CD4-positive, alpha-beta T cell treated with Interleukin-15 for 4 hours (primary cell): ENCODE data around the gene ASB16.
"Not testable (repeated sequence)": the region's sequence is repeated elsewhere in the genome, so short reads cannot be mapped to it uniquely, and the experiment has no call there.

Source experiments
- DNase-seq: peaks from one replicate; pipeline ENCODE4 v3.0.0-alpha.2; 2020; ENCODE audit warnings: low spot score

The ASB16 gene, protein sequence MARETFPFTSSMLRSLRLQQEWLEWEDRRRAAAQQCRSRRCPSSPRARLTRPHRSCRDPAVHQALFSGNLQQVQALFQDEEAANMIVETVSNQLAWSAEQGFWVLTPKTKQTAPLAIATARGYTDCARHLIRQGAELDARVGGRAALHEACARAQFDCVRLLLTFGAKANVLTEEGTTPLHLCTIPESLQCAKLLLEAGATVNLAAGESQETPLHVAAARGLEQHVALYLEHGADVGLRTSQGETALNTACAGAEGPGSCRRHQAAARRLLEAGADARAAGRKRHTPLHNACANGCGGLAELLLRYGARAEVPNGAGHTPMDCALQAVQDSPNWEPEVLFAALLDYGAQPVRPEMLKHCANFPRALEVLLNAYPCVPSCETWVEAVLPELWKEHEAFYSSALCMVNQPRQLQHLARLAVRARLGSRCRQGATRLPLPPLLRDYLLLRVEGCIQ

GRCh38 chr17:44170499-44171201, at the start of gene ASB16:
ASB16 (plus strand) TSS chr17:44170704; CDS start chr17:44170790, 86 bp downstream.
- DNase-seq = no peak

DNA sequence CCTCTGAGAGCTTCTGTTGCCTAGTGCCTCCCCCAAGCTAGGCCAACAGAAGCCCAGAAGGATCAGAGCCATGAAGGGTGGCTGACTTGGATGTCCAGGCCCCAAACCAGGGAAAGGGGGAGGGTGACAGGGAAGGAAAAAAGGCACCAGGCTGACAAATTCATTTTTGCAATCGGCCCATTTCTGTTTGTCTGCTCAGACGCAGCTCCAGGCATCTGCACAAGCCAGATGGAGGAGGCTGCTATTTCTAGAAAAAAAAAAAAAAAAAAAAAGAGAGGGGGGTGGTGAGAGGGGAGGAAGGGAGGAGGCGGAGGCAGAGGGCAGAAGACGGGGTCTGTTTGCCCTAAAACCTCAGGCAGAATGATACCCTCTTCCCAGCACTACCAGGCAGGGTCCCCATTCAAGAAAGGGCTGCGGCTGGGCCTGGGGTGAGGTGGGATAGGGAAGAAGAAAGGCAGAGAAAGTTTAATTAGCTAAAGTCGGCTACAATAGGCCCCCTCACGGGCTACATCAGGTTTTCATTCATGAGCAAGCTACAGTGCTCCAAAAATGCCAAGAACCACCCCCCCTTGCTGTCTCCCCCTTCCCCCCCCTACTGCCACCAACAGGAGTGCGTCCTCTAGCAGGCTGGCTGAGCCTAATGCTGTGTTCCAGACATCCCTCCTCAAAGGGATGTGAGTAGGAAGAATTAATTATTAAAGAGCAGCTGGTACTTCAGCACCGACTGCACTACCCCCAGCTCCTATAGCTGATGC, 49.5 kb upstream of the ASB16 start:
- no peak for DNase-seq

GRCh38 chr17:44121997-44122815, 48.3 kb upstream of the ASB16 start:
- DNase-seq = no peak

- no peak for DNase-seq
Measured at GRCh38 chr17:44122816-44123355, 47.6 kb upstream of the ASB16 start.

DNA sequence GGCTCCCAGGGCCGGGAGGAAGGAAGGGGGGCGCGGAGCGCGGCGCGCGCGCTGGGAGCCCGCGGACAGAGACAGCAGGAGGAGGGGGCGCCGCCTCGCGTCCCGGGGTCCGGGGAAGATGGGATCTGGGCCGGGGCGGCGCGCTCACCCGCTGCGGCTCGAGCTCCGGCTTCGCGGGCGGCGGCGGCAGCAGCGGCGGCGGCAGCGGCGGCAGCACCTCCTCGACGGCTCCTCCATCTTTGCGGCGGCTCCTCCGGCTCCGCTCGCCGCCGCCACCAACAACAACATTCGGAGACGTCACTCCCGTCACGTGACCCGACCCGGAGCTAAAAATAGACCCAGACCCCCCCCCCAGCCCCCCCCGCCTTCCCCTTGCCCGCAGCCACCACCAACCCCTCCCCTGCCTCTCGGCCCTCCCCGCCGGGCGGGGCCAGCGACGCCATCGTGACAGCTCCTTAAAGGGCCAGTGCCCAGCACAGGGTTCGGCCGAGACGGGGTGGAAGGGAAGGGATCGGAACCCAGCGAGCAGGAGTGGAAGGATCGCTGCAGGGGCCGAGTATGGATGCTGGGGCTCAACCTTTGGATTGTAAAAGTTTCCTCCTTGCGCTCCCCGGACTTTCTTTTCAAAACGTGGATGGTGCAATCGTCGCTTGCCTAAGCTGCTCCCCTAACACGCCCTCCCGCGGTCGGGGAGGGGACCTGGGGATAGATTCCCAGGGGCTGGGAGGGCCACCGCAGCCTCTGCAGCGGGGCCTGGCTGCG, 47.0 kb upstream of the ASB16 start, which contains the start of gene HDAC5:
TSS of gene HDAC5 (minus strand) at position 286 of the 762 bp plus-strand sequence. CDS start 6,126 bp downstream, outside the sequence.
- peak; percentile 95 for DNase-seq

DNA sequence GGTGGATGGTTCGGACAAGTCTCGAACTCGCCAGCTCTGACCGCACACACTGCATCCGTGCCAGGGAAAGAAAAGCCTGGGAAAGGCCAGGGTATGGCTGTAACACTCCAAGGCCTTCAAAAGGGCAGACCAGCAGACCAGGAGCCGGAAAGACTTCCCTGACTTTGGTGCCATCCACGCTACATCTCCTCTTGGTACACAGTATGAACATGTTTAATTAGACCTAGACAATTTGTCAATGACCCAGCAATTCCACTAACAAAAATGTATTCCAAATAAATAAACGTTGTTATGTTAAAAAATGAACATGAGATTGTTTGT, 46.4 kb upstream of the ASB16 start:
- no peak for DNase-seq

DNA sequence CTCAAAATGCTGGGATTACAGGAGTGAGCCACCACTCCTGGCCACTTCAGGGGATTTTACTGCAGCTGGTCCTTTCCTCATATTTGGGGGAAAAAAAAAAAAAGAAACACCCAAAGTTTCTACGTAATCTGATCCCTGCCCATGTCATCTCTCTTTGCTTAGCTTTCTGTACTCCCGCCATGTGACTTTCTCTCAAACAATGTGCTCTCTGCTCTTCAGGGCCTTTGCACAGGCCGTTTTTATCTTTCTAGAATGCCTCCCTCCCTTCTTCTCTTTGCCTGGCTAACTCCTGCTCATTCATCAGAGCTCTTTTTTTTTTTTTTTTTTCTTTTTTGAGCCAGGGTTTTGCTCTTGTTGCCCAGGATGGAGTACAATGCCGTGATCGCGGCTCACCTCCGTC, 42.1 kb upstream of the ASB16 start:
- DNase-seq = no peak

- no peak for DNase-seq
Measured at GRCh38 chr17:44130693-44131349, 39.7 kb upstream of the ASB16 start.

DNA sequence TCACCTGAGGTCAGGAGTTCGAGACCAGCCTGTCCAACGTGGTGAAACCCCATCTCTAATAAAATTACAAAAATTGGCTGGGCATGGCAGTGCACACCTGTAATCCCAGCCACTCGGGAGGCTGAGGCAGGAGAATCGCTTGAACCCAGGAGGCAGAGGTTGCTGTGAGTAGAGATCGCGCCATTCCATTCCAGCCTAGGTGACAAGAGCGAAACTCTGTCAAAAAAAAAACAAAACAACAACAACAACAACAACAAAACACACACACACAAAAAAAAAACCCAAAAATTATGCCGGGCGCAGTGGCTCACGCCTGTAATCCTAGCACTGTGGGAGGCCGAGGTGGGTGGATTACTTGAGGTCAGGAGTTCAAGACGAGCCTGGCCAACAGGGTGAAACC, 39.1 kb upstream of the ASB16 start:
- DNase-seq = not testable (repeated sequence)

- DNase-seq = no peak
Measured at GRCh38 chr17:44132275-44132821, 38.2 kb upstream of the ASB16 start.

DNA sequence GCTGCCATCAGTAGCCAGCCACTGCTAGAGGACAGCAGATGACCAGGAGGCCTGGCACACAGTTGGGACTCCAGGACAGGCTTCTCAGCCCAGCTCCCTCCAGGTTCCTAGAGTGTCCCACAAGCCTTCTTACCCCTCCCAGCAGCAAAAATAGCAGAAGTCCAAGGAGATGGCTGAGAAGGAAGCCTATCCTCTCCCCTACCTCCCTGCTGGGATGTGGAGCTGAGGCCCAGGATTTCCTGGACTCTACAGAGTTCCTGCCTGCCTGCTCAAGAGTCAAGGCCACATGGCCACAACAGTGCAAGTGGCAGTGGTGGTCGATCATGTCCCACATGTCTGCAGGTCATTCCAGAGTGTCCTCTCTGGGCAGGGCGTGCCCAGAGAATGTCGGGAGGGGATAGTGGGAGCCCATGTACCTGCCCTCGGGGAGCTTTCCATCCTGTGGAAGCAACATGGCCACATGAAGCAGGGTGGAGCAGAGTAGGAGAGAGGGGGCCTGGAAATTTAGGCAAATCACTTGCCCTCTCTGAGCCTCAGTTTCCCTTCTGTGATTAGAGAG, 36.5 kb upstream of the ASB16 start:
- DNase-seq = no peak

- DNase-seq = no peak
Measured at GRCh38 chr17:44134752-44135568, 35.5 kb upstream of the ASB16 start.

- DNase-seq = peak; percentile 53
Measured at GRCh38 chr17:44137891-44138709, 32.4 kb upstream of the ASB16 start.

DNA sequence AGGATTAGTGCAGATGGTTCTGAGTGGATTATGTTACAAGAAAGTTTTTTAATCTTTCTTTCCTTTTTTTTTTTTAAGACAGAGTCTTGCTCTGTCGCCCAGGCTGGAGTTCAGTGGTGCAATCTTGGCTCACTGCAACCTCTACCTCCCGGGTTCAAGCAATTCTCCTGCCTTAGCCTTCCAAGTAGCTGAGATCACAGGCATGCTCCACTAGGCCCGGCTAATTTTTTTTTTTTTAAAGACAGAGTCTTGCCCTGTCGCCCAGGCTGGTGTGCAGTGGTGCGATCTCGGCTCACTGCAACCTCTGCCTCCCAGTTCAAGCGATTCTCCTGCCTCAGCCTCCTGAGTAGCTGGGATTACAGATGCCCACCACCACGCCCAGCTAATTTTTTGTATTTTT, 26.6 kb upstream of the ASB16 start:
- DNase-seq = not testable (repeated sequence)

DNA sequence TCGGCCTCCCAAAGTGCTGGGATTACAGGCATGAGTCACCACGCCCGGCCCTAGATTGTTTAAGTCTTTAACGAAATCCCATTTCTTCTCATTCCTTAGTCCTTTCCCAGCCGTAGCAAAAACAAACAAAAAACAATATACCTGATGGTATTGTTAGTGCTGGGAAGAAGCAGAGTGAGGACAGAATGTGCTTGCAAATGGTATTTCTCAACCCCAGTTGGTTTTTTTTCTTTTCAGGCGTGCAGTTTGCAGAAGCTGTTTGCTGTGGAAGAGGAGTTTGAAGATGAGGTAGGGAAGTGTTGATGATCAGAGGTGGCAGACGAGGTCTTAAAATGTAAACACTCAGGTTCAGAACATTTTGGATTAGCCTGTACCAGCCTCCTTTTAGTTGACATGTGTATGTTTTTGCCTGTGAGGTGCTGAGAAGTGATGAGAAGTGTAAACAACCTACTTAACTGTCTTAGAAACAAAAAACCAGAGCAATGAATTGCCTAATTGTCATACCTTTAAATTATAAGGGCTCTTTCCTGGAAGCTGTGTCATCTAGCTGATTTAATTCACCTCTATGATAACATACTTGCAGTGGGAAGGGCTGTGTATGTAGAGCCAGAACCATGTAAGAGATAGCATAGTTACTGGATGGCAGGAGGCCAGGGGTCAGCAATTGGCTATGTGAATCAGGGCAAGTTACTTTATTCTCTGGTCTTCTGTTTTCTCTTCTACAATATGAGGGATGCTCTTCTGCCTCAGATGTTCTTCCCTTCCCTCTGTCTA, 25.4 kb upstream of the ASB16 start:
- DNase-seq = no peak

DNA sequence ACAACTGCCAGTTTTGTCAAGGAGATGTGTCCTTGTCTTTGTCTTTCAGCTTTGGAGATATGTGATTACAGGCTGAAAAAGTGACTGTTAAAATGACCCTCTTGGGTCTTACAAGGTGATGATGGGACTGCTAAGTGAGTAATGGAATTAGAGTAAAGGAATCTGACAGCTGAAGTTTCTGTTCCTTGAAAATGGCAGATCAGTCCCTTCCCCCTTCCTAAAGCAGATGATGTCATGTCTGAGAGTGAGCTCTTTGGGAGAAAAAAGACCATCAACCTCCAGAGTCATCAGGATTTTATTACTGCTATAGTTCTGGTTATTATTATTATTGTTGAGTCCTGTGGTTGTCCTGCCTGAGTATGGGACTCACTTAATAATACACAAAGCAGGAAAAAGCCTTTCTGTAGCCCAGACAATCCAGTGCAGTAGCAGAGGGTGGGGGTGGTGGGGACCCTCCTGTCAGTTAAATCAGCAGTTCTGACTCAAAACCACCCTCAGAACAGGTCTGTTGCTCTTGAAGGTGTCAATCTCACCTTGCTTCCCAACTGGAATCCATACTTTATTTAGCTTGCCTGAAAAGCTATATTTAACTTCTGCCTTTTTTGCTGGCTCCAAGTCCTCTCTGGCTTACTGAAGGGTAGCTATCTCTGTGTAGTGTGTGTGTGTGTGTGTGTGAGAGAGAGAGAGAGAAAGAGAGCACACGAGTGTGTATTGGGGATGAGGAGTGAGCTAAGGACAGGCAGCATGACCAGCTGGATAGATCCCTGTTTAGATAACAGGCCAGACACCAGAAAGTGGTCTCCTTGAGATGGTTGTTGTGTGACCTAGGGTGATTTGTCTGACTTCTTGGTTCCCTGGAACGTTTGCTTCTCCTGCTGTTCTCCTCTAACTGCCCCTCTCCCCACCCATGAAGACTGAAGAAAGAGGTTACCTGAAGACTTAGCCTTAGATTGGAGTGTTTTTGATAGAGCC, 23.8 kb upstream of the ASB16 start:
- DNase-seq = no peak
